ENCODE data around the gene CHI3L1. TPM values are rescaled to one million over a fixed set of nuclear protein-coding genes. Genes with fewer than 3 reads are reported as not detected.

CHI3L1 gene
- total RNA-seq, 1 experiment from 2014 or later = not detected

- H3K27ac ChIP-seq = no peak overlapping the region
- no peak for DNase-seq
- no peak overlapping the region for H3K4me3 ChIP-seq
- H3K36me3 ChIP-seq = peaks cover 59% of the 10 kb centered on the region
- no peaks in the 10 kb centered on the region for H3K27me3 ChIP-seq
- H3K4me1 ChIP-seq = no peaks in the 10 kb centered on the region
- peaks cover 5% of the 10 kb centered on the region; the same call in 1 of the 2 replicates for H3K9me3 ChIP-seq (replicated peaks)
These were observed 24.1 kb downstream of the CHI3L1 start for GRCh38 chr1:203162403-203162802.

- peaks cover 63% of the 10 kb centered on the region for H3K36me3 ChIP-seq
- H3K4me1 ChIP-seq = no peaks in the 10 kb centered on the region
- H3K27ac ChIP-seq = no peak overlapping the region
- no peak for DNase-seq
- peaks cover 5% of the 10 kb centered on the region; the same call in 1 of the 2 replicates for H3K9me3 ChIP-seq (replicated peaks)
- no peaks in the 10 kb centered on the region for H3K27me3 ChIP-seq
- no peak overlapping the region for H3K4me3 ChIP-seq
These were observed 24.8 kb downstream of the CHI3L1 start for GRCh38 chr1:203161703-203162102.

- DNase-seq = no peak
- H3K4me1 ChIP-seq = no peaks in the 10 kb centered on the region
- peaks cover 63% of the 10 kb centered on the region for H3K36me3 ChIP-seq
- H3K9me3 ChIP-seq (replicated peaks) = peaks cover 5% of the 10 kb centered on the region; the same call in 1 of the 2 replicates
- H3K27ac ChIP-seq = no peak overlapping the region
- H3K27me3 ChIP-seq = no peaks in the 10 kb centered on the region
- H3K4me3 ChIP-seq = no peak overlapping the region
These were observed 25.3 kb downstream of the CHI3L1 start for GRCh38 chr1:203161175-203161574.

GRCh38 chr1:203159844-203160243, 26.7 kb downstream of the CHI3L1 start:
- no peaks in the 10 kb centered on the region for H3K27me3 ChIP-seq
- H3K4me3 ChIP-seq = no peak overlapping the region
- no peak overlapping the region for H3K27ac ChIP-seq

GRCh38 chr1:203158960-203159665, 27.4 kb downstream of the CHI3L1 start:
- H3K27me3 ChIP-seq = no peaks in the 10 kb centered on the region

More at GRCh38 chr1:203159844-203160243, 26.7 kb downstream of the CHI3L1 start:
- no peaks in the 10 kb centered on the region for H3K4me1 ChIP-seq
- no peak for DNase-seq
- H3K36me3 ChIP-seq = peaks cover 57% of the 10 kb centered on the region
- H3K9me3 ChIP-seq (replicated peaks) = peaks cover 5% of the 10 kb centered on the region; the same call in 1 of the 2 replicates

GRCh38 chr1:203158423-203158822, 28.1 kb downstream of the CHI3L1 start:
- H3K4me3 ChIP-seq = no peak overlapping the region
- H3K36me3 ChIP-seq = peaks cover 49% of the 10 kb centered on the region
- H3K9me3 ChIP-seq (replicated peaks) = peaks cover 5% of the 10 kb centered on the region; the same call in 1 of the 2 replicates
- no peak for DNase-seq
- no peaks in the 10 kb centered on the region for H3K27me3 ChIP-seq
- H3K27ac ChIP-seq = no peak overlapping the region
- peaks cover 8% of the 10 kb centered on the region; the same call in 1 of the 2 replicates for H3K4me1 ChIP-seq

More at GRCh38 chr1:203158960-203159665, 27.4 kb downstream of the CHI3L1 start:
- H3K27ac ChIP-seq = no peak overlapping the region
- peaks cover 49% of the 10 kb centered on the region for H3K36me3 ChIP-seq
- DNase-seq = no peak
- H3K4me3 ChIP-seq = no peak overlapping the region
- peaks cover 1% of the 10 kb centered on the region; the same call in 1 of the 2 replicates for H3K4me1 ChIP-seq
- peaks cover 5% of the 10 kb centered on the region; the same call in 1 of the 2 replicates for H3K9me3 ChIP-seq (replicated peaks)

- Histone ChIP-seq H3K27me3 (no peaks in the 10 kb centered on the region), H3K36me3 (peaks cover 59% of the 10 kb centered on the region), H3K27ac (no peak overlapping the region), H3K9me3 (replicated peaks) (peaks cover 5% of the 10 kb centered on the region; the same call in 1 of the 2 replicates), H3K4me3 (no peak overlapping the region), H3K4me1 (peaks cover 9% of the 10 kb centered on the region; the same call in 1 of the 2 replicates)
- no peak for DNase-seq
These were observed 30.2 kb downstream of the CHI3L1 start for GRCh38 chr1:203156280-203156679.

- DNase-seq = no peak
- peaks cover 9% of the 10 kb centered on the region; the same call in 1 of the 2 replicates for H3K4me1 ChIP-seq
- H3K27ac ChIP-seq = no peak overlapping the region
- peaks cover 53% of the 10 kb centered on the region for H3K36me3 ChIP-seq
- H3K9me3 ChIP-seq (replicated peaks) = peaks cover 5% of the 10 kb centered on the region; the same call in 1 of the 2 replicates
- H3K4me3 ChIP-seq = no peak overlapping the region
- no peaks in the 10 kb centered on the region for H3K27me3 ChIP-seq
These were observed 32.3 kb downstream of the CHI3L1 start for GRCh38 chr1:203153989-203154821.

- peaks cover 46% of the 10 kb centered on the region for H3K36me3 ChIP-seq
- no peaks in the 10 kb centered on the region for H3K27me3 ChIP-seq
- DNase-seq = no peak
- peaks cover 5% of the 10 kb centered on the region; the same call in 1 of the 2 replicates for H3K9me3 ChIP-seq (replicated peaks)
- no peak overlapping the region for H3K4me3 ChIP-seq
- no peak overlapping the region for H3K27ac ChIP-seq
- peaks cover 9% of the 10 kb centered on the region; the same call in 1 of the 2 replicates for H3K4me1 ChIP-seq
These were observed 33.2 kb downstream of the CHI3L1 start for GRCh38 chr1:203153051-203153988.

- Histone ChIP-seq H3K27ac (no peak overlapping the region), H3K9me3 (replicated peaks) (no peaks in the 10 kb centered on the region; the same call in 1 of the 2 replicates), H3K4me1 (peaks cover 9% of the 10 kb centered on the region; the same call in 1 of the 2 replicates), H3K27me3 (no peaks in the 10 kb centered on the region), H3K4me3 (no peak overlapping the region), H3K36me3 (peaks cover 39% of the 10 kb centered on the region)
- DNase-seq = no peak
These were observed 34.1 kb downstream of the CHI3L1 start for GRCh38 chr1:203152158-203153034.

- Histone ChIP-seq H3K27ac (no peak overlapping the region), H3K4me1 (peaks cover 9% of the 10 kb centered on the region; the same call in 1 of the 2 replicates), H3K9me3 (replicated peaks) (no peaks in the 10 kb centered on the region; the same call in 1 of the 2 replicates), H3K4me3 (no peak overlapping the region), H3K36me3 (peaks cover 32% of the 10 kb centered on the region), H3K27me3 (no peaks in the 10 kb centered on the region)
- no peak for DNase-seq
These were observed 34.9 kb downstream of the CHI3L1 start for GRCh38 chr1:203151362-203152157.

GRCh38 chr1:203150511-203151297, 35.8 kb downstream of the CHI3L1 start:
- Histone ChIP-seq H3K4me3 (no peak overlapping the region), H3K27me3 (no peaks in the 10 kb centered on the region), H3K36me3 (peaks cover 25% of the 10 kb centered on the region), H3K4me1 (peaks cover 9% of the 10 kb centered on the region; the same call in 1 of the 2 replicates), H3K27ac (no peak overlapping the region), H3K9me3 (replicated peaks) (no peaks in the 10 kb centered on the region)
- no peak for DNase-seq
